ENCODE data around the gene MRPL58. TPM values are rescaled to one million over a fixed set of nuclear protein-coding genes. Genes with fewer than 3 reads are reported as not detected.

MRPL58 gene
- total RNA-seq, 4 donors from 2014 or later: 32.1 to 51.9 (median 46.0) TPM

GRCh38 chr17:75051941-75052340, 39.5 kb downstream of the MRPL58 start:
- H3K27me3 ChIP-seq: no peaks in the 10 kb centered on the region
- H3K9me3 ChIP-seq: no peaks in the 10 kb centered on the region
- no peak overlapping the region for H3K27ac ChIP-seq
- TF ChIP-seq CTCF (IDR thresholded peaks at IDR 0.05): no peak
- no peak for TF ChIP-seq EP300 (IDR thresholded peaks at IDR 0.05)
- no peak for TF ChIP-seq POLR2A (IDR thresholded peaks at IDR 0.05)
- 75 to 78% methylated on average over 2 of the region's 2 CpGs for WGBS, 2 donors
- H3K4me1 ChIP-seq: peaks cover 0 to 24% (median 15%) of the 10 kb centered on the region in 4 donors
- no peak overlapping the region for H3K4me3 ChIP-seq
- peaks cover 0 to 60% (median 5%) of the 10 kb centered on the region in 3 donors for H3K36me3 ChIP-seq
- DNase-seq (ENCODE audit: low spot score in 2 of 2): no peak

GRCh38 chr17:75059369-75060345, 47.2 kb downstream of the MRPL58 start:
- Histone ChIP-seq H3K27me3 (no peaks in the 10 kb centered on the region), H3K9me3 (no peaks in the 10 kb centered on the region), H3K4me3 (no peak overlapping the region), H3K36me3 (peaks cover 0 to 77% (median 16%) of the 10 kb centered on the region in 3 donors), H3K4me1 (peaks cover 0 to 16% (median 5%) of the 10 kb centered on the region in 4 donors), H3K27ac (peak overlapping the region in 2 of 4 donors; percentile 52 to 66)
- DNase-seq (ENCODE audit: low spot score in 2 of 2): peak in 1 of 2 donors; percentile 48
- WGBS, 2 donors: 59% methylated on average over 25 of the region's 25 CpGs
- TF ChIP-seq EP300 (IDR thresholded peaks at IDR 0.05) (no peak), CTCF (IDR thresholded peaks at IDR 0.05) (peak in 4 of 5 experiments; percentile 25 to 62 (median 48))

GRCh38 chr17:75060434-75061054, 48.1 kb downstream of the MRPL58 start:
- Histone ChIP-seq H3K4me3 (no peak overlapping the region), H3K27me3 (no peaks in the 10 kb centered on the region), H3K36me3 (peaks cover 0 to 77% (median 16%) of the 10 kb centered on the region in 3 donors), H3K9me3 (no peaks in the 10 kb centered on the region), H3K4me1 (peaks cover 0 to 16% (median 5%) of the 10 kb centered on the region in 4 donors), H3K27ac (peak overlapping the region in 3 of 4 donors; percentile 20 to 66 (median 52))
- whole genome bisulfite sequencing, 2 donors: 92 to 94% methylated on average over 26 of the region's 26 CpGs
- TF ChIP-seq CTCF (IDR thresholded peaks at IDR 0.05): no peak
- TF ChIP-seq EP300 (IDR thresholded peaks at IDR 0.05): no peak
- no peak for TF ChIP-seq POLR2A (IDR thresholded peaks at IDR 0.05)
- DNase-seq (ENCODE audit: low spot score in 2 of 2): no peak

GRCh38 chr17:75061055-75061438, 48.6 kb downstream of the MRPL58 start:
- no peaks in the 10 kb centered on the region for H3K27me3 ChIP-seq
- no peak overlapping the region for H3K27ac ChIP-seq
- H3K4me3 ChIP-seq: no peak overlapping the region
- peaks cover 0 to 76% (median 16%) of the 10 kb centered on the region in 3 donors for H3K36me3 ChIP-seq
- no peaks in the 10 kb centered on the region for H3K9me3 ChIP-seq
- TF ChIP-seq POLR2A (IDR thresholded peaks at IDR 0.05): no peak
- no peak for TF ChIP-seq EP300 (IDR thresholded peaks at IDR 0.05)
- no peak for TF ChIP-seq CTCF (IDR thresholded peaks at IDR 0.05)
- no peak for DNase-seq (ENCODE audit: low spot score in 2 of 2)
- WGBS, 2 donors: 94% methylated on average over 10 of the region's 10 CpGs
- peaks cover 0 to 16% (median 5%) of the 10 kb centered on the region in 4 donors for H3K4me1 ChIP-seq
